SK-MEL-5 (cell line): Measurements from ENCODE around the gene DNAH6. TPM values are rescaled to one million over a fixed set of nuclear protein-coding genes. Genes with fewer than 3 reads are reported as not detected.

Source experiments
- DNase-seq: peaks from one replicate; pipeline ENCODE4 v3.0.0-alpha.2; 2016; ENCODE audit warnings: low read depth, low spot score
- in situ Hi-C: cut with HindIII; loops from 2 replicates; pipeline ENCODE4 v1.10.0; 2016; ENCODE audit warnings: low sequenced_read_pairs, high pct_unique_total_duplicates, low pct_unique_long_range_greater_than_20kb
- total RNA-seq: library from RNA; depleted of rRNA; stranded (reverse); fragments of >200 nt; shearing (Covaris generic); gene quantifications from 2 replicates; pipeline ENCODE4 v1.2.3, GENCODE V29; 2014

The DNAH6 gene
- total RNA-seq, 1 experiment from 2014 or later: 15.6 TPM

GRCh38 chr2:84649058-84649457, 132.8 kb downstream of the DNAH6 start:
- in situ Hi-C loops: no loop called here
- no peak for DNase-seq

- in situ Hi-C loops: no loop called here
Measured at GRCh38 chr2:84649487-84650142, 133.3 kb downstream of the DNAH6 start.

GRCh38 chr2:84652431-84652830, 136.1 kb downstream of the DNAH6 start:
- no peak for DNase-seq
- in situ Hi-C loops: no loop called here

More at GRCh38 chr2:84649487-84650142, 133.3 kb downstream of the DNAH6 start:
- no peak for DNase-seq

- in situ Hi-C loops: no loop called here
- no peak for DNase-seq
Measured at GRCh38 chr2:84653302-84653701, 137.0 kb downstream of the DNAH6 start.

- no peak for DNase-seq
- in situ Hi-C loops: no loop called here
Measured at GRCh38 chr2:84654414-84654813, 138.1 kb downstream of the DNAH6 start.

GRCh38 chr2:84669122-84669521, 152.8 kb downstream of the DNAH6 start:
- in situ Hi-C loops: no loop called here
- no peak for DNase-seq

GRCh38 chr2:84674099-84674498, 157.8 kb downstream of the DNAH6 start:
- no peak for DNase-seq
- in situ Hi-C loops: no loop called here

GRCh38 chr2:84674586-84674985, 158.3 kb downstream of the DNAH6 start:
- DNase-seq: no peak
- in situ Hi-C loops: no loop called here

GRCh38 chr2:84676295-84676694, 160.0 kb downstream of the DNAH6 start:
- no peak for DNase-seq
- in situ Hi-C loops: no loop called here

GRCh38 chr2:84678214-84678613, 161.9 kb downstream of the DNAH6 start:
- no peak for DNase-seq
- in situ Hi-C loops: no loop called here

- no peak for DNase-seq
- in situ Hi-C loops: no loop called here
Measured at GRCh38 chr2:84686783-84687476, 170.6 kb downstream of the DNAH6 start.

- no peak for DNase-seq
- in situ Hi-C loops: no loop called here
Measured at GRCh38 chr2:84687498-84688149, 171.3 kb downstream of the DNAH6 start.

GRCh38 chr2:84690225-84690624, 173.9 kb downstream of the DNAH6 start:
- no peak for DNase-seq
- in situ Hi-C loops: no loop called here

- in situ Hi-C loops: no loop called here
- DNase-seq: no peak
Measured at GRCh38 chr2:84694088-84694622, 177.9 kb downstream of the DNAH6 start.

- no peak for DNase-seq
- in situ Hi-C loops: no loop called here
Measured at GRCh38 chr2:84697895-84698294, 181.6 kb downstream of the DNAH6 start.

- in situ Hi-C loops: no loop called here
- no peak for DNase-seq
Measured at GRCh38 chr2:84700006-84700405, 183.7 kb downstream of the DNAH6 start.

- no peak for DNase-seq
Measured at GRCh38 chr2:84701880-84702279, 185.6 kb downstream of the DNAH6 start.

GRCh38 chr2:84702941-84703340, 186.6 kb downstream of the DNAH6 start:
- in situ Hi-C loops: no loop called here
- DNase-seq: no peak

More at GRCh38 chr2:84701880-84702279, 185.6 kb downstream of the DNAH6 start:
- in situ Hi-C loops: no loop called here
